PFSK-1 (cell line): ENCODE results near the gene UQCR11.

Source experiments
- POLR2AphosphoS5 ChIP-seq: IDR thresholded peaks from 2 replicates; pipeline ENCODE4 v1.6.1; 2012; ENCODE audit warnings: low read depth, mild to moderate bottlenecking, control low read depth, low read length, moderate library complexity
- REST ChIP-seq, 2 experiments: IDR thresholded peaks; 2 replicates each; pipeline versions ENCODE4 v1.6.1 to v1.8.0; 2011 to 2012; ENCODE audit warnings: low read depth in 2 of 2, low read length in 2 of 2, control low read depth in 1 of 2, inconsistent platforms in 1 of 2, mild to moderate bottlenecking in 1 of 2, moderate library complexity in 1 of 2; ENCODE audit not compliant: insufficient read depth in 1 of 2
- SIN3A ChIP-seq: IDR thresholded peaks from 2 replicates; pipeline ENCODE4 v1.6.1; 2012; ENCODE audit warnings: mild to moderate bottlenecking, low read length, moderate library complexity, borderline replicate concordance; ENCODE audit not compliant: insufficient read depth

- TF ChIP-seq SIN3A (no peak), POLR2AphosphoS5 (peak; percentile 10; the same call in 1 of the 2 replicates), REST (IDR thresholded peaks at IDR 0.05; ENCODE audit: insufficient read depth in 1 of 2, low read depth in 2 of 2, low read length in 2 of 2) (no peak)
Observed at GRCh38 chr19:1576242-1577089, 28.8 kb downstream of the UQCR11 start.
